IMR-90 (cell line): Measurements from ENCODE around the gene TEDC1. TPM values are rescaled to one million over a fixed set of nuclear protein-coding genes. Genes with fewer than 3 reads are reported as not detected.

Experiments
- ATAC-seq: fragments of 200-7000 bp; cut with Tn5 transposase; 2 replicates; pipeline ENCODE4 v1.9.1; 2020; ENCODE audit warnings: low read depth, mild to moderate bottlenecking, moderate library complexity
- BruUV-seq: library from RNA; stranded (reverse); fragments of 400-500 nt; replicated peaks from 2 replicates; lab custom pipeline; 2021; lab: Mats Ljungman, UMichigan
- CTCF ChIA-PET: fragments of 300-600 bp; formaldehyde crosslinking; extraction: SDS; loops from one replicate; lab custom pipeline; 2021; ENCODE audit warnings: antibody characterized with exemption; lab: Yijun Ruan, JAX
- POLR2A ChIA-PET: fragments of 300-600 bp; sonication (Branson Sonifier 250); formaldehyde crosslinking; loops from one replicate; lab custom pipeline; 2022; ENCODE audit warnings: antibody characterized with exemption; ENCODE audit not compliant: unreplicated experiment; lab: Charles Lee
- DNase-seq: peaks from one replicate; pipeline ENCODE4 v3.0.0; 2013
- H2AFZ ChIP-seq: replicated peaks from 2 replicates; pipeline ENCODE3; 2013; ENCODE audit warnings: low read length, mild to moderate bottlenecking; ENCODE audit not compliant: poor library complexity
- H2AK5ac ChIP-seq: 2 replicates; pipeline ENCODE4 v1.6.1; 2013; ENCODE audit warnings: low read depth, low read length, inconsistent platforms
- H2AK9ac ChIP-seq: replicated peaks from 2 replicates; pipeline ENCODE3; 2013; ENCODE audit warnings: mild to moderate bottlenecking, low read depth, low read length, moderate library complexity; ENCODE audit not compliant: poor library complexity
- H2BK120ac ChIP-seq: 2 replicates; pipeline ENCODE4 v1.6.1; 2013; ENCODE audit warnings: low read depth, low read length, inconsistent platforms
- H2BK15ac ChIP-seq: 3 replicates; pipeline ENCODE4 v1.6.1; 2013; ENCODE audit warnings: low read depth, low read length, inconsistent platforms
- H2BK20ac ChIP-seq: 2 replicates; pipeline ENCODE4 v1.6.1; 2013; ENCODE audit warnings: low read depth, mild to moderate bottlenecking, inconsistent platforms, low read length, moderate library complexity
- H2BK5ac ChIP-seq: 2 replicates; pipeline ENCODE4 v1.6.1; 2013; ENCODE audit warnings: mild to moderate bottlenecking, low read depth, low read length, inconsistent platforms; ENCODE audit not compliant: poor library complexity, severe bottlenecking
- H3K14ac ChIP-seq: replicated peaks from 2 replicates; pipeline ENCODE4 v1.6.1; 2013; ENCODE audit warnings: low read depth, low read length, inconsistent platforms
- H3K18ac ChIP-seq: 2 replicates; pipeline ENCODE4 v1.6.1; 2013; ENCODE audit warnings: low read depth, low read length, control low read depth
- H3K23ac ChIP-seq: 2 replicates; pipeline ENCODE4 v1.6.1; 2013; ENCODE audit warnings: low read depth, low read length, inconsistent platforms
- H3K27ac ChIP-seq: 2 replicates; pipeline ENCODE4 v1.5.1; 2013; ENCODE audit warnings: mild to moderate bottlenecking, control low read depth, low read length; ENCODE audit not compliant: insufficient read depth
- H3K27me3 ChIP-seq: 2 replicates; pipeline ENCODE4 v1.6.1; 2013; ENCODE audit warnings: low read length; ENCODE audit not compliant: control insufficient read depth, insufficient read depth
- H3K36me3 ChIP-seq: 2 replicates; pipeline ENCODE4 v1.6.1; 2013; ENCODE audit warnings: low read length, mixed read lengths; ENCODE audit not compliant: control insufficient read depth, insufficient read depth
- H3K4ac ChIP-seq: 2 replicates; pipeline ENCODE4 v1.6.1; 2013; ENCODE audit warnings: low read depth, low read length, inconsistent platforms
- H3K4me1 ChIP-seq: 2 replicates; pipeline ENCODE4 v1.6.1; 2013; ENCODE audit warnings: low read length, mixed read lengths; ENCODE audit not compliant: control insufficient read depth, insufficient read depth
- H3K4me2 ChIP-seq: 2 replicates; pipeline ENCODE4 v1.6.1; 2013; ENCODE audit warnings: low read depth, mild to moderate bottlenecking, control low read depth, low read length, moderate library complexity
- H3K4me3 ChIP-seq: 2 replicates; pipeline ENCODE4 v1.5.1; 2013; ENCODE audit warnings: low read depth, mild to moderate bottlenecking, control low read depth, low read length, moderate library complexity; ENCODE audit not compliant: insufficient read depth
- H3K56ac ChIP-seq: 2 replicates; pipeline ENCODE4 v1.6.1; 2013; ENCODE audit warnings: low read length, inconsistent platforms; ENCODE audit not compliant: insufficient read depth; ENCODE audit errors: extremely low read depth
- H3K79me1 ChIP-seq, 2 experiments: 2 replicates each; pipeline ENCODE4 v1.6.1; 2013; ENCODE audit warnings: low read length in 2 of 2, inconsistent platforms in 1 of 2, low read depth in 1 of 2
- H3K9ac ChIP-seq: 2 replicates; pipeline ENCODE4 v1.6.1; 2013; ENCODE audit warnings: low read depth, low read length, control low read depth
- H3K9me1 ChIP-seq: 2 replicates; pipeline ENCODE4 v1.6.1; 2013; ENCODE audit warnings: low read length, inconsistent platforms; ENCODE audit not compliant: insufficient read depth
- H3K9me3 ChIP-seq: 2 replicates; pipeline ENCODE4 v1.6.1; 2013; ENCODE audit warnings: low read length; ENCODE audit not compliant: control insufficient read depth, insufficient read depth
- H4K20me1 ChIP-seq: 2 replicates; pipeline ENCODE4 v1.6.1; 2013; ENCODE audit warnings: low read length, inconsistent platforms; ENCODE audit not compliant: insufficient read depth
- H4K5ac ChIP-seq: 2 replicates; pipeline ENCODE4 v1.6.1; 2013; ENCODE audit warnings: mild to moderate bottlenecking, low read depth, low read length, control low read depth
- H4K8ac ChIP-seq, 2 experiments: 2 replicates each; pipeline ENCODE4 v1.6.1; 2013; ENCODE audit warnings: low read depth in 2 of 2, low read length in 2 of 2, control low read depth in 1 of 2, inconsistent platforms in 1 of 2
- H4K91ac ChIP-seq: 2 replicates; pipeline ENCODE4 v1.6.1; 2013; ENCODE audit warnings: low read depth, low read length, inconsistent platforms; ENCODE audit not compliant: insufficient read depth
- BHLHE40 ChIP-seq: fragments of 150-350 bp; IDR thresholded peaks from 2 replicates; pipeline ENCODE4 v1.6.1; 2016; ENCODE audit warnings: mild to moderate bottlenecking, low read depth, low read length
- CEBPB ChIP-seq: IDR thresholded peaks from 2 replicates; pipeline ENCODE4 v1.6.1; 2012; ENCODE audit warnings: low read depth, low read length, improper control_type of control experiment
- FOS ChIP-seq: fragments of 150-350 bp; IDR thresholded peaks from 2 replicates; pipeline ENCODE4 v1.6.1; 2016; ENCODE audit warnings: low read depth, low read length
- MAFK ChIP-seq: IDR thresholded peaks from 2 replicates; pipeline ENCODE4 v1.6.1; 2012; ENCODE audit warnings: low read depth, low read length, improper control_type of control experiment
- MAZ ChIP-seq: IDR thresholded peaks from 2 replicates; pipeline ENCODE4 v1.6.1; 2012; ENCODE audit warnings: low read depth, mild to moderate bottlenecking, low read length, improper control_type of control experiment, moderate library complexity, borderline replicate concordance
- MXI1 ChIP-seq: IDR thresholded peaks from 2 replicates; pipeline ENCODE4 v1.6.1; 2012; ENCODE audit warnings: low read depth, mild to moderate bottlenecking, low read length, moderate library complexity, borderline replicate concordance
- POLR2A ChIP-seq: IDR thresholded peaks from 2 replicates; pipeline ENCODE4 v1.6.1; 2012; ENCODE audit warnings: mild to moderate bottlenecking, low read depth, low read length
- RAD21 ChIP-seq: IDR thresholded peaks from 2 replicates; pipeline ENCODE4 v1.6.1; 2012; ENCODE audit warnings: low read length, improper control_type of control experiment
- RCOR1 ChIP-seq: IDR thresholded peaks from 2 replicates; pipeline ENCODE4 v1.6.1; 2012; ENCODE audit warnings: mild to moderate bottlenecking, low read length, improper control_type of control experiment; ENCODE audit not compliant: insufficient replicate concordance
- RFX5 ChIP-seq: IDR thresholded peaks from 2 replicates; pipeline ENCODE4 v1.8.0; 2012; ENCODE audit warnings: low read depth, mild to moderate bottlenecking, low read length, moderate library complexity
- USF2 ChIP-seq: fragments of 150-350 bp; IDR thresholded peaks from 2 replicates; pipeline ENCODE4 v1.6.1; 2017; ENCODE audit warnings: mild to moderate bottlenecking, antibody characterized with exemption, low read length, low read depth
- WGBS, 2 experiments: methylation state at CpG; one replicate each; pipeline versions ENCODE4 v1.1.5 to v1.1.7; 2013; ENCODE audit warnings: missing lambda C conversion rate in 2 of 2; ENCODE audit not compliant: insufficient read length in 1 of 2; ENCODE audit errors: extremely low coverage in 2 of 2; 5-methylcytosine and 5-hydroxymethylcytosine counted together
- dilution Hi-C: fragments of 300-500 bp; cut with HindIII; formaldehyde crosslinking; loops from one replicate; pipeline ENCODE4 v1.14.3; 2018; ENCODE audit warnings: low sequenced_read_pairs; ENCODE audit not compliant: unreplicated experiment
- in situ Hi-C: fragments of 300-500 bp; cut with MboI; formaldehyde crosslinking; loops from 3 replicates; pipeline ENCODE4 v1.14.3; 2019; ENCODE audit warnings: low sequenced_read_pairs, inconsistent platforms, mixed read lengths
- intact Hi-C: fragments of 100-400 bp; cut with micrococcal nuclease; formaldehyde crosslinking; loops from 2 replicates; pipeline ENCODE4 v1.10.0; 2022
- polyA plus RNA-seq, 3 experiments: library from polyadenylated mRNA; depleted of rRNA; stranded (reverse); fragments of >200 nt; gene quantifications; 2 replicates each; pipeline ENCODE4 v1.2.3, GENCODE V29; 2012; ENCODE audit warnings: low replicate concordance in 1 of 3
- total RNA-seq: library from RNA; depleted of rRNA; stranded (reverse); fragments of >200 nt; gene quantifications from 2 replicates; pipeline ENCODE4 v1.2.3, GENCODE V29; 2012
- TF ChIP-seq, protein P1 (sequence below): conservative IDR thresholded peaks from 2 replicates; pipeline ENCODE4 v1.5.1; 2012; ENCODE audit warnings: mild to moderate bottlenecking, low read depth, low read length, improper control_type of control experiment
- TF ChIP-seq, protein P2 (sequence below): fragments of 150-350 bp; IDR thresholded peaks from 2 replicates; pipeline ENCODE4 v1.6.1; 2016; ENCODE audit warnings: low read depth, mild to moderate bottlenecking, low read length, moderate library complexity, borderline replicate concordance

The TEDC1 gene
- total and polyA plus RNA-seq, 2 of the 4 experiments (the other 2 are of a cell fraction) = 5.7 to 6.4 TPM

DNA sequence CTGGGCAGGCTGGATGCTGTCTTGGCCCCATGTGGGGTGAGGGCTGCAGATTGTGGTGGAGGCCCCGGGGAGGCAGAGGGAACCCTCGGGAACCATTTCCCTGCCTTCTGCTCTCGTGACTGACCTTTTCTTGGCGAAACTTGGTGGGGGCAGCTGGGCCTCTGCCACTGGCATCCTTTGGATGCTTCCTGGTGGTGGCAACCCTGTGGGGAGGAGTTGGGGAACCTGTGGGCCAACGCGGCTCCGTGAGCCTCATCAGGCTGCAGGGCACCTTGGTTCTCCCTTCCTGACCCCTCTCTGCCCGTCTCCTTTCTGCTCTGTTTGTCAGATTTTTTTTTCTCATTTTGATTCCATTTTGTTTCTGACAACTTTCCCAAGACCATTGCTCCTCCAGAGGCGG lies 49.8 kb downstream of the TEDC1 start:
- dilution Hi-C loops (no loop called here), intact Hi-C loops (no loop called here), in situ Hi-C loops (no loop called here)
- Histone ChIP-seq H3K23ac (no peak overlapping the region), H4K91ac (no peak overlapping the region), H3K79me1 (no peaks in the 10 kb centered on the region), H3K27ac (no peak overlapping the region), H2AK5ac (no peak overlapping the region), H3K36me3 (no peaks in the 10 kb centered on the region), H3K14ac (no peak overlapping the region), H2AK9ac (no peak overlapping the region), H4K5ac (no peak overlapping the region), H2BK20ac (no peak overlapping the region), H3K27me3 (peaks cover 11% of the 10 kb centered on the region; the same call in 1 of the 2 replicates), H2BK5ac (no peak overlapping the region), H3K4me2 (no peak overlapping the region), H2AFZ (no peak overlapping the region), H3K9me3 (peaks cover 1% of the 10 kb centered on the region; the same call in 1 of the 2 replicates), H3K4me3 (no peak overlapping the region), H3K56ac (no peak overlapping the region), H3K9me1 (no peaks in the 10 kb centered on the region), H4K8ac (no peak overlapping the region), H3K4me1 (no peaks in the 10 kb centered on the region), H2BK15ac (no peak overlapping the region), H4K20me1 (no peaks in the 10 kb centered on the region), H2BK120ac (no peak overlapping the region), H3K18ac (no peak overlapping the region), H3K9ac (no peak overlapping the region), H3K4ac (no peak overlapping the region)
- ChIA-PET POLR2A (no interaction called here), CTCF (no interaction called here)
- DNase-seq = no peak
- BruUV-seq = no TSS peak
- TF ChIP-seq RCOR1 (no peak), MXI1 (no peak), RFX5 (no peak), CEBPB (no peak), FOS (no peak), MAZ (no peak), USF2 (no peak), POLR2A (no peak), BHLHE40 (no peak), MAFK (no peak), RAD21 (no peak)
- TF ChIP-seq, protein P1, sequence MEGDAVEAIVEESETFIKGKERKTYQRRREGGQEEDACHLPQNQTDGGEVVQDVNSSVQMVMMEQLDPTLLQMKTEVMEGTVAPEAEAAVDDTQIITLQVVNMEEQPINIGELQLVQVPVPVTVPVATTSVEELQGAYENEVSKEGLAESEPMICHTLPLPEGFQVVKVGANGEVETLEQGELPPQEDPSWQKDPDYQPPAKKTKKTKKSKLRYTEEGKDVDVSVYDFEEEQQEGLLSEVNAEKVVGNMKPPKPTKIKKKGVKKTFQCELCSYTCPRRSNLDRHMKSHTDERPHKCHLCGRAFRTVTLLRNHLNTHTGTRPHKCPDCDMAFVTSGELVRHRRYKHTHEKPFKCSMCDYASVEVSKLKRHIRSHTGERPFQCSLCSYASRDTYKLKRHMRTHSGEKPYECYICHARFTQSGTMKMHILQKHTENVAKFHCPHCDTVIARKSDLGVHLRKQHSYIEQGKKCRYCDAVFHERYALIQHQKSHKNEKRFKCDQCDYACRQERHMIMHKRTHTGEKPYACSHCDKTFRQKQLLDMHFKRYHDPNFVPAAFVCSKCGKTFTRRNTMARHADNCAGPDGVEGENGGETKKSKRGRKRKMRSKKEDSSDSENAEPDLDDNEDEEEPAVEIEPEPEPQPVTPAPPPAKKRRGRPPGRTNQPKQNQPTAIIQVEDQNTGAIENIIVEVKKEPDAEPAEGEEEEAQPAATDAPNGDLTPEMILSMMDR = no peak
- TF ChIP-seq, protein P2, sequence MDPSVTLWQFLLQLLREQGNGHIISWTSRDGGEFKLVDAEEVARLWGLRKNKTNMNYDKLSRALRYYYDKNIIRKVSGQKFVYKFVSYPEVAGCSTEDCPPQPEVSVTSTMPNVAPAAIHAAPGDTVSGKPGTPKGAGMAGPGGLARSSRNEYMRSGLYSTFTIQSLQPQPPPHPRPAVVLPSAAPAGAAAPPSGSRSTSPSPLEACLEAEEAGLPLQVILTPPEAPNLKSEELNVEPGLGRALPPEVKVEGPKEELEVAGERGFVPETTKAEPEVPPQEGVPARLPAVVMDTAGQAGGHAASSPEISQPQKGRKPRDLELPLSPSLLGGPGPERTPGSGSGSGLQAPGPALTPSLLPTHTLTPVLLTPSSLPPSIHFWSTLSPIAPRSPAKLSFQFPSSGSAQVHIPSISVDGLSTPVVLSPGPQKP = no peak
- no peak for ATAC-seq
- 40% methylated on average over 1 of the region's 9 CpGs; no CpG with 5 or more reads in 1 of the 2 experiments for WGBS, 2 experiments
